Caco-2 (cell line): Measurements from ENCODE around the gene MEGF8. TPM values are rescaled to one million over a fixed set of nuclear protein-coding genes. Genes with fewer than 3 reads are reported as not detected.
A peak's percentile ranks its signal among the peaks of the same experiment; 100 is the strongest.

Source experiments
- BruUV-seq: library from RNA; stranded (reverse); fragments of 400-500 nt; replicated peaks from 2 replicates; lab custom pipeline; 2021; lab: Mats Ljungman, UMichigan
- CTCF ChIA-PET: fragments of 300-600 bp; sonication (Branson Sonifier 250); formaldehyde crosslinking; loops from one replicate; lab custom pipeline; 2022; ENCODE audit warnings: antibody characterized with exemption; lab: Charles Lee
- POLR2A ChIA-PET: fragments of 300-600 bp; sonication (Branson Sonifier 250); formaldehyde crosslinking; loops from one replicate; lab custom pipeline; 2022; ENCODE audit warnings: antibody characterized with exemption; lab: Charles Lee
- DNase-seq, 2 experiments: peaks; one replicate each; pipeline versions ENCODE4 v3.0.0 to v3.0.0-alpha.2; 2020 to 2022
- H3K27me3 ChIP-seq: replicated peaks from 2 replicates; pipeline ENCODE4 v1.6.0; 2011; ENCODE audit warnings: low read length; ENCODE audit not compliant: control insufficient read depth, insufficient read depth
- H3K36me3 ChIP-seq: 2 replicates; pipeline ENCODE4 v1.5.1; 2011; ENCODE audit warnings: low read length; ENCODE audit not compliant: control insufficient read depth, insufficient read depth
- H3K4me1 ChIP-seq: fragments of 250-450 bp; sonication (Bioruptor Pico); 2 replicates; pipeline ENCODE4 v1.5.1; 2020; ENCODE audit warnings: mild to moderate bottlenecking
- H3K4me3 ChIP-seq: 2 replicates; pipeline ENCODE4 v1.5.1; 2011; ENCODE audit warnings: low read depth, mild to moderate bottlenecking, control low read depth, low read length
- H3K9me3 ChIP-seq: fragments of 250-450 bp; sonication (Bioruptor Pico); 2 replicates; pipeline ENCODE4 v1.5.1; 2020; ENCODE audit warnings: mild to moderate bottlenecking, moderate library complexity
- H3K27ac Mint-ChIP-seq: one replicate; pipeline ENCODE4 v1.8.0; 2022; ENCODE audit warnings: mixed read lengths; ENCODE audit not compliant: unreplicated experiment
- H3K27me3 Mint-ChIP-seq: one replicate; pipeline ENCODE4 v1.8.0; 2022; ENCODE audit warnings: mixed read lengths; ENCODE audit not compliant: insufficient read depth, unreplicated experiment
- H3K36me3 Mint-ChIP-seq: one replicate; pipeline ENCODE4 v1.8.0; 2022; ENCODE audit warnings: mild to moderate bottlenecking, mixed read lengths; ENCODE audit not compliant: insufficient read depth, unreplicated experiment
- H3K4me1 Mint-ChIP-seq: one replicate; pipeline ENCODE4 v1.8.0; 2022; ENCODE audit warnings: low read depth, mixed read lengths; ENCODE audit not compliant: unreplicated experiment
- H3K4me3 Mint-ChIP-seq: one replicate; pipeline ENCODE4 v1.8.0; 2022; ENCODE audit warnings: mild to moderate bottlenecking, moderate library complexity, mixed read lengths; ENCODE audit not compliant: unreplicated experiment
- H3K9me3 Mint-ChIP-seq: one replicate; pipeline ENCODE4 v1.8.0; 2022; ENCODE audit warnings: mixed read lengths; ENCODE audit not compliant: unreplicated experiment
- CTCF ChIP-seq, 2 experiments: fragments of 200-600 bp in 1 of 2; IDR thresholded peaks; 1 replicate in 1 of 2; 2 replicates in 1 of 2; pipeline versions ENCODE4 v1.5.1 to v1.8.0; 2011 to 2022; ENCODE audit warnings: antibody characterized with exemption in 1 of 2, control low read depth in 1 of 2, inconsistent platforms in 1 of 2, low read depth in 1 of 2, low read length in 1 of 2, mild to moderate bottlenecking in 1 of 2, moderate library complexity in 1 of 2; ENCODE audit not compliant: insufficient read depth in 1 of 2, severe bottlenecking in 1 of 2, unreplicated experiment in 1 of 2
- intact Hi-C: fragments of 100-400 bp; cut with micrococcal nuclease; formaldehyde crosslinking; loops from one replicate; pipeline ENCODE4 v1.10.0; 2022; ENCODE audit not compliant: unreplicated experiment
- total RNA-seq: library from RNA; stranded (reverse); gene quantifications from 2 replicates; pipeline ENCODE4 v1.2.3, GENCODE V29; 2022

Gene MEGF8
- total RNA-seq, 1 experiment from 2014 or later, result 17.9 TPM

- Histone ChIP-seq H3K4me3 (no peak overlapping the region), H3K36me3 (peaks cover 5% of the 10 kb centered on the region), H3K27me3 (no peaks in the 10 kb centered on the region), H3K9me3 (no peaks in the 10 kb centered on the region), H3K4me1 (peaks cover 10% of the 10 kb centered on the region)
- intact Hi-C loops, result no loop called here
- Mint-ChIP-seq H3K27ac (peak overlapping the region; percentile 94), H3K4me1 (peaks cover 14% of the 10 kb centered on the region), H3K9me3 (peaks cover 17% of the 10 kb centered on the region), H3K4me3 (no peak overlapping the region), H3K36me3 (peaks cover 25% of the 10 kb centered on the region), H3K27me3 (no peaks in the 10 kb centered on the region)
- BruUV-seq, result no TSS peak
- ChIA-PET POLR2A (no interaction called here), CTCF (interaction anchor here (0.5 kb wide), 2 partner anchors 46 to 1480 kb away, joined by 3 read pairs; no protein-coding TSS in a partner anchor)
- no peak for TF ChIP-seq CTCF (IDR thresholded peaks at IDR 0.05; ENCODE audit: insufficient read depth in 1 of 2, low read depth in 1 of 2, low read length in 1 of 2, severe bottlenecking in 1 of 2, unreplicated experiment in 1 of 2)
- no peak for DNase-seq
These were observed 21.6 kb upstream of the MEGF8 start for GRCh38 chr19:42303876-42304275.

GRCh38 chr19:42306646-42307045 lies 18.8 kb upstream of the MEGF8 start:
- DNase-seq, result no peak
- ChIA-PET CTCF (no interaction called here), POLR2A (no interaction called here)
- no peaks in the 10 kb centered on the region for H3K36me3 ChIP-seq
- Mint-ChIP-seq H3K36me3 (peaks cover 12% of the 10 kb centered on the region), H3K27me3 (no peaks in the 10 kb centered on the region), H3K27ac (no peak overlapping the region), H3K4me1 (peaks cover 14% of the 10 kb centered on the region), H3K4me3 (no peak overlapping the region), H3K9me3 (peaks cover 17% of the 10 kb centered on the region)
- H3K4me1 ChIP-seq, result peaks cover 6% of the 10 kb centered on the region; the same call in 1 of the 2 replicates
- TF ChIP-seq CTCF (IDR thresholded peaks at IDR 0.05; ENCODE audit: insufficient read depth in 1 of 2, low read depth in 1 of 2, low read length in 1 of 2, severe bottlenecking in 1 of 2, unreplicated experiment in 1 of 2), result no peak
- intact Hi-C loops, result no loop called here
- no peaks in the 10 kb centered on the region for H3K27me3 ChIP-seq
- no peak overlapping the region for H3K4me3 ChIP-seq
- H3K9me3 ChIP-seq, result no peaks in the 10 kb centered on the region
- no TSS peak for BruUV-seq

GRCh38 chr19:42309686-42310085 lies 15.7 kb upstream of the MEGF8 start:
- Mint-ChIP-seq H3K27me3 (peaks cover 5% of the 10 kb centered on the region), H3K9me3 (peaks cover 17% of the 10 kb centered on the region), H3K4me1 (no peaks in the 10 kb centered on the region), H3K27ac (no peak overlapping the region), H3K36me3 (no peaks in the 10 kb centered on the region), H3K4me3 (no peak overlapping the region)
- no peak for DNase-seq
- H3K4me3 ChIP-seq, result no peak overlapping the region
- CTCF ChIA-PET, result interaction anchor here (0.6 kb wide), 1 partner anchor 213 kb away, joined by 4 read pairs; no protein-coding TSS in a partner anchor
- H3K36me3 ChIP-seq, result no peaks in the 10 kb centered on the region
- POLR2A ChIA-PET, result no interaction called here
- intact Hi-C loops, result no loop called here
- no peaks in the 10 kb centered on the region for H3K27me3 ChIP-seq
- no TSS peak for BruUV-seq
- 0 out of 2 replicates have a peak, but pooled peaks cover 5% of the 10 kb centered on the region for H3K4me1 ChIP-seq
- TF ChIP-seq CTCF (IDR thresholded peaks at IDR 0.05; ENCODE audit: insufficient read depth in 1 of 2, low read depth in 1 of 2, low read length in 1 of 2, severe bottlenecking in 1 of 2, unreplicated experiment in 1 of 2), result no peak
- H3K9me3 ChIP-seq, result no peaks in the 10 kb centered on the region
